Stimulated activated CD8-positive, alpha-beta memory T cell treated with anti-CD3 and anti-CD28 coated beads, Interleukin-4, amount 100 ng/mL, for 4 hours (primary cell): ENCODE data around the gene CSNK1A1.
A peak's percentile ranks its signal among the peaks of the same experiment; 100 is the strongest.
"Not testable (repeated sequence)": the region's sequence is repeated elsewhere in the genome, so short reads cannot be mapped to it uniquely, and the experiment has no call there.

Experiments
- DNase-seq, 2 donors: peaks; one replicate each; pipeline ENCODE4 v3.0.0-alpha.2; 2020; ENCODE audit warnings: low read depth in 2 of 2, low spot score in 1 of 2

The CSNK1A1 gene

DNA sequence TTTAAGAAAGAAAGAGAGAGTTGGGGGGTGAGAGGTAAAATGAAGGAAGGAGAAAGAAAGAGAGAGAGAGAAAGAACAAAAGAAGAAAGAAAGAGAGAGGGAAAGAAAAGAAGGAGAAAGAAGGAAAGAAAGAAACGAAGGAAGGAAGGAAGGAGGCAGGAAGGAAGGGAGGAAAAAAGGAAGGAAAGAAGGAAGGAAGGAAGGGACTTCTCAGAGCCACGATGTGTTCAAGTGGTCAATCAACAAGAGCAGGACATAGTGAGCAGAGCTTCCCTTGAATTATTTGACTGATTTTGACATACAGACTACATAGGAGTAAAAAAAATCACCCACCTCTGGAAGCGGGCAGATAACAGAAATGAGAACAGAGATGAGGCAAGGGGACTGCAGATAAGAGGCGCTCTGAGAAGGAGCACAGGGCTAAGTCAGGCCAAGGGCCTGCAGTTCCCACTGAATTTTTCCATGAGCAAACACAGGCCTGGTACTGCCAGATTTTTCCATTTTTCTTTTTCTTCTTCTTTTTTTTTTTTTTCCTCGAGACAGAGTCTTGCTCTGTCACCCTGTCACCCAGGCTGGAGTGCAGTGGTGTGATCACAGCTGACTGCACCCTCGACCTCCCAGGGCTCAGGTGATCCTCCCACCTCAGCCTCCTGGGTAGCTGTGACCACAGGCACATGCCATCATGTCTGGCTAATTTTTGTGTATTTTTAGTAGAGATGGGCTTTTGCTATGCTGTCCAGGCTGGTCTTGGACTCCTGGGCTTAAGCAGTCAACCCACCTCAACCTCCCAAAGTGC, 94.4 kb downstream of the CSNK1A1 start:
- DNase-seq = no peak

DNA sequence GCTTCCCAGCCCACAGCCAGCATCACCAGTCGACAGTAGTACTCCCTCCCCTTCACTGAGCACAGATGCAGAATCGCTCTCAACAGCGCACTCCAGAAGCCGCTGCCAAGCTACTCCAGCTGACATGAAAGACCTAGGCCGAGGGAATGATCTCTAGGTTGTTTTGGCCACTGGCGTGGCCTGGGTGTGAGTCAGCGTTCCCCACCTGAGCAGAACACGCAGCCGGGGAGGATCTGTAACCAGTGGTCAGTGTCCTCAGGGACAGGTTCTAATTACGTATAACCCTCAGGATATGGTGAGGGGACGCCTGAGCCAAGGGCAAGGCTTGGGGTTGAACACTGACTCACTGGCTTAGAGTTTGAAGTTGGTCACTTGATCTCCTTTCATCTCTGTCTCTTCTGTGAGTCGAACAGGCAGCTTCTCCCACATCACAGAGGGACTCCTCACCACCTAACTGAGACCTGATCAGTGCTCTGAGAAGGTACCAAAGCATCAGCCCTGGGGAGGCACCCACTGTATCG, 95.3 kb downstream of the CSNK1A1 start:
- DNase-seq = no peak

DNA sequence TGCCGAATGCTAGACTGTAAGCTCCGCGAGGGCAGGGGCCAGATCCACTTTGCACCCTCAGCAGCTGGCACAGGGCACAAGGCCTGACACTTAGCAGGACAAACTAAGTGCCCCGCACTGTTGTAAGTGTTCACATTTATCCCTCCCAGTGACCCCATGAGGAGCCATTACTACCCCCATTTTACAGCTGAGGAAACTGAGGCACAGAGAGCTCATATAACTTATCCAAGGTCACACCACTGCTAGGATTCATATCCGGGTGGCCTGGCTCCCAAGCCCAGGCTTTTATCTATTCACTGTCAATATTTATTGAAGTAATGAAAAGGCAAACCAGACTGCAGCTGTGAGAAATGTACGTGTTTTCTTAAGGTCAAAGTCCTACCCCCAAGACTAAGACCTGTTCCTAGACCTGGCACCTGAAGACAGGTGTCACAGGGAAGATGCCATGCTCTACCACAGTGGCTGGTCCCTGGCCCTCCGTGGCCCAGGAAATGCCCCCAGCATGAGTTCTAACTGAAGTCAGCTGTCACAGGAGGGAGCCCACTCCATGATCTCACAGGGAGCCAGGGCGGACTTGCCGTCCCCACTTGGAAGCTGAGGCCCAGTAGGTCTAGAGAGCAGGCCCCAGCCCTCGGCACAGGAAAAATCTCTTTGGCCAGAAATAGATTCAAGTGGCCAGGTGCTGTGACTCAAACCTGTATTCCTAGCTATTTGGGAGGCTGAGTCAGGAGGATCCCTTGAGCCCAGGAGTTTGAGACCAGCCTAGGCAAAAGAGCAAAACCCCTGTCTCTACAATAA, 97.4 kb downstream of the CSNK1A1 start:
- no peak for DNase-seq

DNA sequence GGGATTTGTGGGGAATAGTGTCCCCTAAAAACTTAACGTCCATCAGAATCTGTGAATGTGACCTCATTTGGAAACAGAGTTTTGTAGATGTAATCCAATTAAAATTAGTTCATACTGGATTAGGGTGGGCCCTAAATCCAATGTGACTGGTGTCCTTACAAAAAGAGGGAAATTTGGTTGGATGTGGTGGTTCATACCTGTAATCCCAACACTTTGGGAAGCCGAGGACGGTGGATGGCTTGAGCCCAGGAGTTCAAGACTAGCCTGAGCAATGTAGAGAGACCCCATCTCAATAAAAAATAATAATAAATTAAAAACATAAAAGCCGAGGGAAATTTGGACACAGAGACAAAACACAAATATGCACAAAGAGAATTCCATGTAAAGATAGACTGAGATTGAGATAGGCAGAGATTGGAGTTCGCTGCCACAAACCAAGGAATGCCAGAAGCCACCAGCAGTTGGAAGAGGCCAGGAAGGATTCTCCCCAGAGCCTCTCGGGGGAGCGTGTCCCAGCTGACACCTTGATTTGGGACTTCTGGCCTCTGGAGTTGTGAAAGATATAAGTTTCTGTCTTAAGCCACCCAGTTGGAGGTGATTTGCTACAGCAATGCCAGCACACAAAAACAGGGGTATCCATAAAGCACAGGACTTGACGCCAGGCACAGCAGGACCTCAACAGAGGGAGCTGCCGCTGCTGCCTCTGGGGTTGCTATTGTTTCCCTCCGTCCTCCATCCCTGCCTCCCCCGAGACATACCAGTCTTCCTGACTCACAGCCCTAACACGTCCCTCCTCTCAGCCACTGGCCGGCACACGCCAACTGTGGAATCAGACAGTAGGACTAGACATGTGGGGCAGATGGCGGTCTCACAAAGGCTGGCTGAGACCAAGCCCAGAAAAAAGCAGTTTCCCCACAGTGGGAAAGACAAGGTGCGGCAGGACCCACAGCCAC, 98.3 kb downstream of the CSNK1A1 start:
- no peak for DNase-seq

DNA sequence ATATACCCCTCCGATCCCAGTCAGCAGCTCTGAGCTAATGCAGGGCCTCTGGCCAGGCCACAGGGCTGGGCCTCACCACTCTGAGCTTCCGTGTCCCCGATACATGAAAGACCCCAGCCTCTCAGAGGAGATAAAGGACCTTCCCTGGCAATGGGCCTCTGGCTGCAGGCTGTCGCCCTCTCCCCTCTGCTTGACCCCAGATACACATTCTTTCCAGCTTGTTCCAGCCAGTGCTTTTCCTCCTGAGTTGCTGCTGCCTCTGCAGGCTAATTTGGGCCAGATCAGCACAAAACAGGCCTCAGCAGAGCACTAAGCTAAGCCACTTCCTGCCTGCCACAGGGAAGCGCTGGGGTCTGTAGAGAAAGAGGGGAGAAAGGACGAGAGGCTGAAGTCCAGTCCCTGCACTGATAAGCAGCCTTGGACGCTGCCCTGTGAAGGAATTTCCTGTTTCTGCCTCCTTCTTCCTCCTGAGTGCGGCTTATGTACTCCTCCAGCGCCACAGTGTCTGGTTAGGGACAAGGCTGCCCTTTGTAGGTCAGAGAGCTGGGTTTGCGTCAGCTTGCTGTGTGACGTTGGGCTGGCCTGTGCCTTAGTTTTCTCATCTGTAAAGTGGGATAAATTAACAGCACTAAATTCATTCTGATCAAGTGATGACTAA, 99.1 kb downstream of the CSNK1A1 start:
- no peak for DNase-seq

DNA sequence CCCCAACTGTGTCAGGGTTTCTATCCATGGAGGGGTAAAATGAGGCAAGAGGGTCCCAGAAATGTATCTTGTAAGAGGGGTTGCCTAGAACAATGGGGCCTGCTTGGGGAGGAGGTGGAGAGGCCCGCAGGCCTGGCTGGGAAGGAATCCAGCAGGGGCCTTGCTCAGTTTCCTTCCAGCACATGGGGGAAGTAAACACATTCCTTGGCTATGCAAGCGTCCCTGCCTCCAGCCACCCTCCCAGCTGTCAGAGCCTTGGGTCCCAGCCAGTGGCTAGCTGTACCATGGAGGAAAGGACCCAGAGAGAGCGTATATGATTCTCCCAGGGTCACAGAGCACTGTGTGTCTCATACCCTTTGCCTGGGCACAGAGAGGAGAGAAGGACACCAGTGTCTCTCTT, 101.0 kb downstream of the CSNK1A1 start:
- no peak for DNase-seq

DNA sequence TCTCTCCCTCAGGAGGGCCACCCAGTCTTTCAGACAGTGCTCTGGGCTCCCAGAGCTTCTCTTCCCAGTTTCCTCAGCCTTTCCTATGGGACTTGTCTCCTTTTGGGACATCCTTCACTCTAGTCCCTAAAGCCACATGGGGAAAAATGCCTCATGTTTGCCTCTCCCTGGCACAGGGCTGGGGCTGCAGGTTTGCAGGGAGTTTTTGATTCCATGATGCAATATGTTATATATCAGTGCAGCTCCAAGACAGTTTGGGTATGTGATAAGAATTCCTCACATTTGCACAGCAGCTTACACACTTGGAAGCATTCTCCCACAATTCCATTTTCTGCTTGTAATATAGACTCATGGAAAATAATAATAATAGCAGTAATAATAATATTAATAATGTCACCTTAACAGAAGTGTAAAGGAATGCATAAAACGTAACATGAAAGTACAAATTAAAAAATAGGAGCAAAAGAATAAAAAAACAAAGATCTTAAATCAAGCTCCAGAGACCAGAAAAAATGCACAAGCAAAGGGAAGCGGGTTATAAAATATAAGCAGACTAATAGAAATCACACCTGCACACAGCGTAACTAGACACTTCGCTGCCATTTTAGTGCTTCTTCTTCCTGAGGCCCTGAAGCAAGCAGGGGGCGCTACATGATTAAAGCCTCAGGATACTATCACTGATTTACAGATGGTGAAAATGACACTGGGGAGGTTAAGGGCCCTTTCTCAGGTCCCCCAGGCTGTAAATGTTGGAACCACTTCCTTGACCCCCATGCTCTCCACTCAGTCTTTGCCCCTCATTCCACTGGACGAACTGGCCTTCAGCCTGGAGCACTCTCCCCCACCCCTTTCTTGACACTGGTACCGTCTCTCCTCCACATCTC, 102.2 kb downstream of the CSNK1A1 start:
- DNase-seq = no peak

DNA sequence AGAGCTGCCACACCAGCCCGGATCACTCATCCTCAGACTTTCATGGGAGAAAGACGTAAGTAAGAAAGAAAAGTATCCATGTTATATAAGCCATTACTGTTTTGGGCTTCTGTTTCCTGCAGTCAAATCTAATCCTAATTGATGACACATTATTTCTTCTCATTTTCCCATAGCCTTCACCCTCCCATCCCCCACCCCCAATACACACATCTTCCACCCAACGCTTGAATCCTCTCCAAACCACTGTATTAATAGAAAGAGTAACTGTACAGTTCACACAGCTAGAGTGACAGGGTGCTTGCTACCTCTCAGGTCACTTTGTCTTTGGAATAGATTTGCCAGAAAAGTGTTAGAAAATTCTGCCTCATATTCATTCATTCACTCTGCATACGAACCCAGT, 102.8 kb downstream of the CSNK1A1 start:
- DNase-seq = no peak

DNA sequence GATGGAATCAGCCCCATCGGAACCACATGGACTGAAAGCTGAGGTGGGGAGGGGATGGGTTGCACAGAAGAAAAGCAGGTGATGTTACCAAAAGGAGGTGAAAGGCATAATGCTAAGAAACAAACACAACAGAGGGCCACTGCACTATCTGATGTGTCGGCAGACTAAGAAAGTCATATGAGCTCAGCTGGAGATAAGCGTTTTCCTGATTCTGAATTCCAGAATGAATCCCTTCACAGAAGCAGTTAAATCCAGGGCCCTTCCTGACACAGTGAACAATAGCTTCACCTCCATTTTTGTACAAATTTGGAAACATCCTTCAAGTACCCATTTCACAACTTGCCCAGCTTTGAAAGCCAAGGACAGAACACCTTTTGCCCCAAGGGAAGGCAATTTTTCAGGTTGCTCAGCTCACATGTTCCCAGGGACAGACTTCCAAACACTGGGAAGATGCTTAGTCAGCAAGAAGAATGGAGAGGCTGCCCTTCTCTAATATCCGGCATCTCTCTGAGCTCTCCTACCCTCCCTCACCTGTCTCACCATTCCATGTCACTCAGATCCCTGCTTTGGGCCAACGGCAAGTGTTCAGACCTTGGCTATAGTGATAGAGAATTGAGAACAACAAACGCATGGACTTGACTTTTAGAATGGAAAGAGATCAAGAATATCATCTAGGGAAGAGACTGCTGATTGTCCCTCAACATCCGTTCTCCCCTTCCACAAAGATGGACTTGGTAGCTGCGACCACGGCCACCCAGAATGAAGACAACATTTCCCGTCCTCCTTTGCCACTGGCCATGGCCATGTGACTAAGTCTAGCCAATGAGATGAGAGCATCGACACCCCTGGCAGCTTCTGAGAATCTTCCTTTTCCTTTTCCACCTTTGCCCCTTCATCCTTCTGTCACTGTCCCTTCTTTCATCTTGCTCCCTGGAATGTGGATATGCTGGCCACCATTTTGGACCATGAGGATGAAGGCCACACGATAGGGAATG, 103.6 kb downstream of the CSNK1A1 start:
- no peak for DNase-seq

DNA sequence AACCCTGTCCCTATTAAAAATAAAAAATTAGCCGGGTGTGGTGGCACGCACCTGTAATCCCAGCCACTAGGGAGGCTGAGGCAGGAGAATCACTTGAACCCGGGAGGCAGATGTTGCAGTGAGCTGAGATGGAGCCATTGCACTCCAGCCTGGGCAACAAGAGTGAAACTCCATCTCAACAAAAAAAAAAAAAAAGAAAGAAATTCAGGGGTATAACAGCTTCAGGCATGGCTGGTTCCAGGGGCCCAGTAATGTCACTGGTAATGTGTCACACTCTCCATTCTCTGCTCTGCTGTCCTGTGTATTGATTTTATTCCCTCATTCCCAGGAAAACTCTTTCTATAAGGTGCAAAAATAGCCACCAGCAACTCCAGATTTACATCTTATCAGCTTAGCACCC, 104.4 kb downstream of the CSNK1A1 start:
- DNase-seq = not testable (repeated sequence)

DNA sequence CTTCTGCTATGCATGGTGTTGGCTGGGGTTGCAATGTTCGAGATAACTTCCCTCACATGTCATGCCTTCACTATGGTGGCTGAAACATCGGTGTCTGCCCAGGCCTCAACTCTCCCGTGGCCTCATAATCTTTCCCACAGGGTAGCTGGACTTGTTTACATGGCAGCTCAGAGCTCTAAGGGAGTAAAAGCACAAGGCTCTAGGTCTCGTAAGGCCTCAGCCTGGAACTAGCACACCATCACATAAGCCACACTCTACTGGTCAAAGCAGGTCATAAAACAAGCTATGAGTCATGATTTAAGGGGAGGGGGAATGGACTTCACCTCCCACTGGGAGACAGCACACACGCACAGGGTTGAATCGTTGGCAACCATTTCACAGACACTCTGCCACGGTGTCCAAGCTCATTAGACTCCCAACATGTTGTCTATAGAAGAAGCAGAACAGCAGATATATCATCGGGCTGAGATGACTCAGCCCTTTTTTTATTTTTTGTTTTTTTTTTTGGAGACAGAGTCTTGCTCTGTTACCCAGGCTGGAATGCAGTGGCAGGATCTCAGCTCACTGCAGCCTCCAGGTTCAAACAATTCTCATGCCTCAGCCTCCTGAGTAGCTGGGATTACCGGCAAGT, 105.4 kb downstream of the CSNK1A1 start:
- DNase-seq = no peak

DNA sequence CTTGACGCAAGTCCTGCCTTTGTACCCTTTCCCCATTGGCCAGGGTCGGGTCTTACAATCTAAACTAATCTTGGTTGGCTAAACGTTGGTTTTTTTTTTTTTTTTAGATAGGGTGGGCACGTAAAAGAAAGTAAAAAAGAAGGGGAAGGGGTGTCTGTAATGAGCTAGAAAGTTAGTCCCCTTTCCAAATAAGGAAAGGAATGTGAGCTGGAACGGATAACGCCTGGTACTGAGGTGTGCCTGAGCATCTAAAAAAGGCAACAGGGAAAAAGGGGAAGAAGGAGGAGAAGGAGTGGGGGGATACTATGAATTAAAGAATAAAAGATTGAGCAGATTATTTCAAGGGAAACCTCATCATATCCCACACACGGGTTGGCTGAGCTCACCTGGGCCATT, 105.9 kb downstream of the CSNK1A1 start:
- no peak for DNase-seq

DNA sequence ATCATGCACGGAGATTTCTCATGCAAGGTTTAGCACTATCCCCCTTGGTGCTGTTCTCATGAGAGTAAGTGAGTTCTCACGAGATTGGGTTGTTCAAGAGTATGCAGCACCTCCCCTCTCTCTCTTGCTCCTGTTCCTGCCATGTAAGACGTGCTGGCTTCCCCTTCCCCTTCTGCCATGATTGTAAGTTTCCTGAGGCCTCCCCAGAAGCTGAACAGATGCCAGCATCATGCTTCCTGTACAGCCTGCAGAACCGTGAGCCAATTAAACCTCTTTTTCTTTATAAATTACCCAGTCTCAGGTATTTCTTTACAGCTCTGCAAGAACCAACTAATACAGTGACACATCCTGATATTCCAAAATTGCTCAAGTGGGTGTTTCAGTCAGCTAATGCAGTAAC, 106.8 kb downstream of the CSNK1A1 start:
- DNase-seq = not testable (repeated sequence)

DNA sequence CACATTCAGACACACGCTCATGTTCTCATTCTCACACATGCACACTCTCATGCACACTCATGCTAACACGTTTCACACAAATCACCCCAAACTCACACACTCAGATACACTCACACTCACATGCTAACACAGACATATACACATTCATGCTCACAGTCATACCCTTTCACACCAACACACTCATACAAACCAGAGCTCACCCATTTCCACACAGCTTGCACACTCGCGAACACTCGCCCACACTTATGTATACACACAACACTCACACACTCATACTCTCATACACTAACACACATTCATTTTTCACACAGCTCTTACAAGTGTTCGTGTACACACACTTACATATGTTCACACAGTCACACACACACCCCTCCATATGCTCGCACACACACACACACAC, 108.0 kb downstream of the CSNK1A1 start:
- no peak for DNase-seq

DNA sequence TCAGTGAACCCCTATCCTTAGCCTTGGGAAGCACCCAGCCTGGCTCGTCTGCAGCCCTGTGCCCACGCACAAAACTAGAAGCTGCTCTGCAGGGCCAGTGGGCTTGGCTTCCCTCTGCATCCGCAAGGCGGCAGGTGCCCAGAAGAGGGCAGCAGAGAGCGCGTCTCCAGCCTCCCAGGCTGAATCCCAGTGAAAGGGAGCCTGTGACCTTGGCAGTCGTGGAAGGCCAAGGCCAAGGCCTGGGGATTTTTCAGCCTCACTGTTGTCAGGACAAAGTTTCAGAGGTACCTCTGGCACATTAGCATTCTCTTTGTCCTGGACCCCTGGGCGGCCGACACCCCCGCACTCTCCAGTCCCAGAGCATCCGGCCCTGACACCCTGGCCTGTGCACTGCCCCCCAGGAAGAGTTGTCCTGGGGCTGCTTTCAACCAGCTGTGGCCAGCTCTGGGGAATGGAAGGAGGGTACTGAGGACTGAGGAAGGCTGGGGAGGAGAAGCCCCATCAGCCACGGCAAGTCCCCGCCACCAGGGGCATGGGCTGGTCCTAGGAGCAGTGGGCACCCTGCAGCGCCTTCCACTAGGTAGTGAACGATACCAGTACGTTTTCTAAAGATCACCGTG, 108.6 kb downstream of the CSNK1A1 start:
- peak; percentile 32 to 56 for DNase-seq
